HG02642 (cell line): ENCODE data around the gene ACKR3.

Source experiments
- ATAC-seq: cut with Tn5 transposase; IDR thresholded peaks from one replicate; pipeline ENCODE4 v1.9.1; 2021; ENCODE audit warnings: mild to moderate bottlenecking; ENCODE audit not compliant: unreplicated experiment, poor library complexity

ACKR3 gene

GRCh38 chr2:236581546-236581945 is 11.9 kb downstream of the ACKR3 start:
- no peak for ATAC-seq

- ATAC-seq: no peak
Measured at GRCh38 chr2:236582968-236583367, 13.3 kb downstream of the ACKR3 start.

DNA sequence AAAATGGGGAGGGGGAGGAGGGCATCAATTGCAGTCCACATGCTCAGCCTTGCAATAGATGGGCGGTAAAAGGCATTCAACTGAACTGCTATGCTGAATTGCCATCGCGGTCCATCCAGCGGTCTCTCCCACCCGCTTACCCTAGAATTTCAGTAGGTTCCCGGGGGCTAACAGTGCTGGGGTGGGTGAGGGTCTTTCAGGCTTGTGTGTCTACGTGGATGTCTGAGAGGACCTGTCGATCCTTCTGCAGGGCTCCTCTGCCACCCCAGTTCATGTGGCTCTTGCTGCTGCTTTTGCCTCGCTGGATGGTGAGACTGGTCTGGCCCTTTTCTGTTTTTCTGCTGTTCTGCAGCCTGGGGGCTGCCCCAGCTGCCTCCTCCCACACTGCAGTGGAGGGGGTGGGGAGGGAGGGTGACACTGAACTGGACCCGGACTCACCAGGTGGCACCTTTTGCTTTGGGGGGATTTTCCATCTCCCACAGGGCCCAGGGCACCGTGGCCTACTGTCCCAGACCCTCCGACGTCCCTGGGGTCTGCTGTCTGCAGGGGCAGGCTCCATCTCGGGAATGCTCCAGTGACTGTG is 14.1 kb downstream of the ACKR3 start:
- no peak for ATAC-seq

- no peak for ATAC-seq
Measured at GRCh38 chr2:236584521-236585384, 15.1 kb downstream of the ACKR3 start.

DNA sequence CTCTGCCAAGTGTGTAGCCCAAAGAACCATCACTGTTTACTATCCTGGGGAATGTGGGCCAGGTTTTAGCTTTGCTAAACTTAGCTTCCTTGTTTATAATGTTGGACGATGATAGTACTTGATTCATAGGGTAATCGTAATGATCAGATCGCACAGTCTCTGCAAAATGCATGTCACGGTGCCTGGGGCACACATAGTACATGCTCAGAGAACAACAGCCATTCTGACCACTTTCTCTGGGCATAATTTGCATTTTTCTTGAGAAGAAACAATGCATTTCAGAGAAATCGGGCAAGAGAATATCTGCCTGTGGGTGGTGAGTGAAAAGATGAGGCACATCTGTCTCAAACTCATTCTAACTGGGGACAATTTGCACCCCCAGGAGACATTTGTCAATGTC is 16.3 kb downstream of the ACKR3 start:
- ATAC-seq: no peak

DNA sequence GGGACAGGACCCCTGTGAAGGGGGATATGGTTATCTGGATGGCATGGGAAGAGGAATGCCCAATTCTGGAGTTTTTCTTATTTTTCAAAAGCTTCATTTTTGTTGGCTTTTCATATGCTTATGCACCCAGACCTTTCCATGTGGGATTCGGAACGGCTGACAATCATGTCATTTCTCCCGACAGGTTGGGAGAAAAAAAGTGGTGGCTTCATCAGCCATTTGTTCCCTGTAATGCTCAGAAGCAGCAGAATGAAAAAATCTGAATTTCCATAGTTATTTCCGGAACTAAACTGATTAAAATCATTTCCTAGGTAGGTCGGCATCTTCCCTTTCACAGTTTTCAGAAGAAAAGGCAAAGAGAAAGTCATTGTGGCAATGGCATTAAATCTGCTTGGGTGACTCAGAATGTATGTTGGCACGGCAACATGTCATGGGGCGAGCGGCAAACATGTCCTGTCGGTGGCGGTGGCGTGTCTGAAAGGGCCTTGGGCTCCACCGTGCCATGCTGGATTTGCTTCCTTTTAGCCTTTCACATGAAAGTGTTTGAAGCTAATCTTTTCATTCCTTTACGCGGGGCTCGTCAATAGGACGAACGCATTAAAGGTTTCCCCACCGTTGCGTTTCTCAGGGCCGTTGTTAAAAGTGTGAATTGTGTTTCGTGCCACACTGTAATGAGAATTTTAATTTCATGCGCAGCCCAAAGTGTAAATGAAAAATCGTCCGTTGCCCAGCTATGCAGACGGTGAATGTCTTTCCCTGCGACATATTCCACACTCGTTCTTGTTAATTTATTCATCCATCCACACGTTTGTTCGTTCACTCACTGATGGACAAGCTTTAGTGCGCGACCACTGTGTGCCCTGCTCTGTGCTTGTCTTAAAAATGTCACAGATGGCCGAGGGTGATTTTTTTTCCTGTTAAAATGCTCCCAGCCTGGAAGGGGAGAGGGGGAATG is 18.5 kb downstream of the ACKR3 start:
- no peak for ATAC-seq

DNA sequence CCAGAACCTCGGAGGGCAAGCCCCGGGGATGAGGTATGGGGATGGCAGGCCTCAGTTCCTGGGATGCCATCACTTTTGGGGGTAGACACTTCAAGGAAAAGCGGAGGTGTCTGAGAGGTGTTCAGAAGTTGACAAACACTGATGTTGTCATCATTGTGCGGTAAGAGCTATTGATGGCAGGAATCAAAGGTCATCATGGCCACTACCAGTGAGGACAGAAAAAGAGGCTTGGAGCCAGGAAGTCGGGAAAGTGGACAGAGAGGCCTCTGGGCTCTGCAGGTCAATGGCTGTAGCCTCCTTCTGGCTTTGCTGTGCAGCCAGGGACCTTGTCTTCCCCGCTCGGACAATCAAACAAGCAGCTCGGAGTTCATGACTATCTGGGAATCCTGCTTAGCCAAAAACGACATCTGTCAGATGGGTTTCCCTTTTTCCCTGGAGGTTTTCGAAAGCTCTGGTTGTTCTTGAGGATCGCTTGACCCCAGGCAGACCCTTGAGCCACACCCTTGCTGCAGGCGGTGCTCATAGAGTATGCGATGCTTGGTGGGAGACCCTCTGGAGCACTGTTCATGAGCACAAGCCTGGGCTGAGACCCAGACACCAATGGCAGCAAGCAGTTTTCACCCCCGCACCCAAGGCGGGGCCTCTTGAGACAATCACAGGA is 19.4 kb downstream of the ACKR3 start:
- ATAC-seq: no peak

- ATAC-seq: no peak
Measured at GRCh38 chr2:236590846-236591245, 21.2 kb downstream of the ACKR3 start.

GRCh38 chr2:236592821-236593220 is 23.2 kb downstream of the ACKR3 start:
- ATAC-seq: no peak

DNA sequence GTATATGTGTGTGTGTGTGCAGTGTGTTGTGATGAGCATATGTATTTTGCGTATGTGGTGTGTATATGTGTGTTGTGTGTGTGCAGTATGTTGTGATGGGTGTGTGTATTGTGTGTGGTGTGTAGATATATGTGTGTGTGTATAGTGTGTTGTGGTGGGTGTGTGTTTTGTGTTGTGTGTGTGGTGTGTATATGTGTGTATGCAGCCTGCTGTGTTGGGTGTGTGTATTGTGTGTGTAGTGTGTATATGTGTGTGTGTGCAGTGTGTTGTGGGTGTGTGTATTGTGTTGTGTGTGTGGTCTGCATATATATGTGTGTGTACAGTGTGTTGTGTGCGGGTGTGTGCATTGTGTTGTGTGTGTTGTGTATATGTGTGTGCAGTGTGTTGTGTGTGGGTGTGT is 23.9 kb downstream of the ACKR3 start:
- ATAC-seq: no peak

DNA sequence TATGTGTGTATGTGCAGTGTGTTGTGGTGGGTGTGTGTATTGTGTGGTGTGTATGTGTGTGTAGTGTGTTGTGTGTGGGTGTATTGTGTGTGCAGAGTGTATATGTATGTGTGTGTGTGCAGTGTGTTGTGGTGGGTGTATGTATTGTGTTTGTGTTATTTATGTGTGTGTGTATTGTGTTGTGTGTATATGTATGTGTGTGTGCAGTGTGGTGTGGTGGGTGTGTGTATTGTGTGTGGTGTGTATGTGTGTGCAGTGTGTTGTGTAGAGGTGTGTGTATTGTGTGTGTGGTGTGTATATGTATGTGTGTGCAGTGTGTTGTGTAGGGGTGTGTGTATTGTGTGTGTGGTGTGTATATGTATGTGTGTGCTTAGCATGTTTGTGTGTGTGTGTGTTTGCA is 24.3 kb downstream of the ACKR3 start:
- no peak for ATAC-seq

GRCh38 chr2:236597629-236598028 is 28.0 kb downstream of the ACKR3 start:
- no peak for ATAC-seq

GRCh38 chr2:236599059-236599458 is 29.4 kb downstream of the ACKR3 start:
- no peak for ATAC-seq

DNA sequence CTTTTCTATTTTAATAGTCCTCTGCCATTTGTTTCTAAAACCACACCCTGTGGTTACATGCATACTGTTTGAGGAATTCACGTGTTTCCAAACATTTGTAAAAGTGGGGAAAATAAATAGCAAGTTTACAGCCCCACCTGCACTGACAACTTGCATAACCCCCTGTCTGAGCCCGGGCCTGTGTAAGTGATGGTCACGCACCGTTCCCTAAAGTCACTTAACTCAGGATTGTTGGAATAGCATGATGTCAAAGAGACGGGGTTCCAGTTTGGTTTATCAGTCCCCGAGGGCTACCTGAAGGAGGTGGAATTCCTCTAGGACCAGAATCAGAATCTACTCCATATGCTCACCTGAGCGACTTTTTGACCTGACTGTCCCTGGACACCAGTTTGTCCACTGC is 30.5 kb downstream of the ACKR3 start:
- ATAC-seq: no peak

DNA sequence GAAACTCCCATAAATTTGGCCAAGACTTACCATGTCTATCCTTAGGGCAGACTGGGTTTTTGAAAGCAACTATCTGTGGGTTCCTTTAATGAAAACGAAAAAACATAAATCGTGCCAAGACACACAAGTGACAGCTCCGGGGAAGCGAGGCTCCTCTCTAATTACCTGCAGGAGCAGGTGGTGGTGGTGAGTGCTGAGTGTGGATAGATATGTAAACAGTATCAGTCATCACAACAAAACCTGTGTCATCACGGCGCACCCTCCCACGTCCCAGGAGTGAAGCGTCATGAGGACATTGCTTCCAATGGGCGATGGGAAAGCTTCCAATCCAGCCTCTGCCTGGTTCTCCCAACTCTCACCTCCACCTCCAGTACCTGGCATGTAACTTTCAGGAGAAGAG is 31.3 kb downstream of the ACKR3 start:
- ATAC-seq: no peak

DNA sequence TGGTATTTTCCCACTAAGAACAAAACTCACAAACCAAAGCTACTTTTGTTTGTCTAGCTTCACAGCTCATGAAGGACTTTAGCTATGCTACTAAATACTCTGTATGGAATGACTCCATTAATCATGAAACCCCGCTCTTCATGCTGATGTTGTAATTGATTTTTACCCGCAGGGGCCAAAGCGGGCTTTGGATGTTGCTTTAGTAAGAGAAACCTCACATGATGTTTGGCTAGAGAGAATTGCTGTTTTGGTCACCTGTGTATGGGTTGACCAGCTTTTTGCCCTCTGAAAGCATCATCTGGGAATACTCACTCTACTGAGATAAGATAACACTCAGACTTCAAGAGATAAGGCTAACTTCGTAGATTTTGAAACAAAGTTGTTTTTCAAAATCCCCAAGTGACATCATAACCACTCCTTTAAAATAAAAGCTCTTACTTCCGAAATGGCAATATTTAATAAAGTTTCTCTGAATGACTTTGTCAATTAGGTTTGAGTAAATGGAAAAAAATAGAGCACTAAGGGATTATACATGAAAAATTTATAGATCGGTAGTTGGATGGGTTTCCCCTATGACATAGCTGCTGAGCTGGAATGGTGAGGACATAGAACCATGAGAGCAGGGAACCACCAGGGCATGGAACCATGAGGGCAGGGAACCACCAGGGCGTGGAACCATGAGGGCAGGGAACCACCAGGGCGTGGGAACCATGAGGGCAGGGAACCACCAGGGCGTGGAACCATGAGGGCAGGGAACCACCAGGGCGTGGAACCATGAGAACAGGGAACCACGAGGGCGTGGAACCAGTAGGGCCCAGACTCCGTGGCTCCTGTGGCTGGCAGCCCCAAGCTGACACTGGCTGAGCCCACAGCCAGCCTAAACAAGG is 31.9 kb downstream of the ACKR3 start:
- no peak for ATAC-seq

- no peak for ATAC-seq
Measured at GRCh38 chr2:236602678-236603077, 33.1 kb downstream of the ACKR3 start.

DNA sequence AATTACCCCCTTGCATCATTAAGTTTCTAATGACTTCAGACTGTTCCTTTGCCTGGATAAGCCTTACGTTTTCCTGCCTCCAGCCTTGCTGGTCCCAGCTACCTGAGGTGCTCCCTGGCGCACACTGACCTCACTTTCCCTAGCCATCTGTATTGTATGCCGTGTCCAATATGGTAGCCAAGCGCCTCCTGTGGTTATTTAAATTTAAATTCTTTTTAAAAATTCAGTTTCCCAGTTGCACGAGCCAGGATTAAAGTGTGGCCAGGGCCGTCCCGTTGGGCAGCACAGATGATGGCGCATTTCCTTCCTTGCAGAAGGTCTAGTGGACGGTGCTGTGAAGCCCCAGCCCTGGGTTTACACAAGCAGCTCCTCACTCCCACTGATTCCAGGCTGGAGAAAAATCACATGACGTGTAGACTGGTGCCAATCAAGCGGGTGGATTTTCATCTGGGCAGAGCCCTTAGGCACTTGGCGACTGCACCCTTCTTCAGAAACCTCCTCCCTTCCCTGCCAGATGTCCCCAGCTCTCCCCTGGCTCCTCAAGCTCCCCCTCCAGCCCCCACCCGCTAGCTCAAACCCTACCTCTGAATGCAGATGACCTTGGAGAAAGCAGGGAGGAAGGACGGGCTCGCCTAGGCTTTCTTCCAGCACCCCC is 33.9 kb downstream of the ACKR3 start:
- ATAC-seq: no peak
